Measurements from ENCODE around the gene PPIP5K1. TPM values are rescaled to one million over a fixed set of nuclear protein-coding genes. Genes with fewer than 3 reads are reported as not detected.
"Not testable (repeated sequence)": the region's sequence is repeated elsewhere in the genome, so short reads cannot be mapped to it uniquely, and the experiment has no call there.

Gene PPIP5K1
- total RNA-seq, 1 donor from 2014 or later: 71.0 TPM

DNA sequence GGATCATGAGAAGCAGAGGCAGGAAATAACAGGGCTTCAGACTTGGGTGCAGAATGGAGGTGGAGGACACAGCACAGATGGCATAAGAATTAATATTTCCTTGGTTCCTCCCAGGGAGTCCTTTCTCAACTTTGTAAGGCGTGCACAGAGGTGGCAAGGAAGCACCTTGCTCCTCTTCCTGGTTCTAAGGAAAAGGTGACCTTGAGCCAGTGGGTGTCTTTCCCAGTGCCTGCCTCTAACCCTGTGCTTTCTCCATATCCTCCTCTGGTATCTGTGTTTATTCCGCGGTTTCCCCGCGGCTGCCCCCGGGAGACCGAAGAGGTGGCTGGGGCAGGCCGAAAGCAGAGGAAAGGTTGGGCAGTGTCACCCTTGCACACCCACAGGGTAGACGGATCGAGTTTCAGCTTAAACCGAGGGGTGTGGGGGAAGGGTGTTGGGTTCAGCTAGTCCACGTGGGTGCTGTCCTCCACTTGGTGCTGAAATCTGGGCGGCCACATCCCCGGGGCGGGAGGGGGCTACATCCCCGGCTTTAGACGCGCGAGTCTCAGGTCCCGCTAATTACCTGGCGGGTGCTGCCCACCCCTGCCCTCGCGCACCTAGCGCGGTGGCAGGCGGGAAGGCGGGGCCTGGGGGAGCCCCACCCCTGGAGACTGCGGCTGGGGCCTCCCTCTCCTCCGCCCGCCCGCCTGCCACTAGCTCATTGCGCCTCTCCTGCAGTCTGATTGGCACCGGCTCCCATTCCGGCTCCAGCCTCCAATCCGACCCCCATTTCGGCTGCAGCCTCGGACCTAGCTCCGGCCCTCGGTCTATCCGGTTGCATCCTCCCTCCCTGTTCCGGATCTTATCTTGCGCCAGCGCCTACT lies 3.6 kb upstream of the PPIP5K1 start, which contains the start of gene CKMT1B:
Gene CKMT1B, plus strand, starts transcription at position 700 of the 863 bp plus-strand sequence. CDS start 192 bp downstream, outside the sequence.
- H3K36me3 Mint-ChIP-seq (ENCODE audit: low read depth); intact Hi-C loops (cut with micrococcal nuclease); CTCF ChIA-PET; POLR2A ChIA-PET; H3K4me3 Mint-ChIP-seq; ATAC-seq (ENCODE audit: low read depth); H3K4me1 Mint-ChIP-seq; H3K9me3 Mint-ChIP-seq; H3K27ac Mint-ChIP-seq; H3K27me3 Mint-ChIP-seq; DNase-seq: not testable (repeated sequence)

DNA sequence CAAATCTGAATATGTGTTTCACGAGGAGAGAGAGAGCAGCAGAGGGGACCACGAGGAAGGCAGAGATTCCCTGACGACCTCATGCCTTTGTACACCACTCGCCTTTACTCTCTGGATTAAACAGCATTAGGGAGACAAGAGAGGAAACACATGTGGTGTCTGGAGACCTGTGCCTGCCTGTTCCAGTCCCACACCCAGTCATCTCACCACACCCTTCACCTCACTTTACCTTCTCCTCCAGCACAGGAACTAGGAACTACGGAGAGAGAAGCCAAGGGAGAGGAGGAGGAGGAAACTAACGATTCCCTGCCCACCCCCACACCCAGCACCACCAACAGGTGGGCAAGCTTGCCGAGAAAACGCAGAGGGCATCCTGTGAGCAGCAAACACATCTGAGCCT lies 2.8 kb upstream of the PPIP5K1 start:
- CTCF ChIA-PET; ATAC-seq (ENCODE audit: low read depth); H3K9me3 Mint-ChIP-seq; intact Hi-C loops (cut with micrococcal nuclease); H3K36me3 Mint-ChIP-seq (ENCODE audit: low read depth); H3K27me3 Mint-ChIP-seq; H3K27ac Mint-ChIP-seq; POLR2A ChIA-PET; H3K4me1 Mint-ChIP-seq; H3K4me3 Mint-ChIP-seq; DNase-seq: not testable (repeated sequence)

DNA sequence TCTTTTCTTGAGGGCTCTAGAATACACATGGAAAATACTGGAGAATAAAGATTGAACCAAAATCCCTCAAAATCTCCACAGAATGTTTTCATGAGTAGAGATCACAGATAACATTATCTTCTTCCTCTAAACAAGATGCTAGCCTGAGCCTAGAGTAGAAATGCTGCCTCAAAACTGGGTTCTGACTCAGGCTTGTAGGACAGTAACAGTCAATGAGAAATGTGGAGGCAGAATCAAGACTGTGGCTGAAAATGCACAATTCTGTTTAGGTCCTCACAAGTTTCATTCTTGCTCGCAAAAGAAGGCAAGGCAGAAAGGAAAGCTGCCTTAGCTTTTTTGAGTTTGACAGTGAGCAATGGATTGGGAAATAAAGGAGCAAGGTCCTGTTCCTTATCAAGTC lies 15.4 kb downstream of the PPIP5K1 start:
- H3K27me3 Mint-ChIP-seq; H3K36me3 Mint-ChIP-seq (ENCODE audit: low read depth); CTCF ChIA-PET; DNase-seq; H3K4me1 Mint-ChIP-seq; H3K27ac Mint-ChIP-seq; H3K9me3 Mint-ChIP-seq; POLR2A ChIA-PET; ATAC-seq (ENCODE audit: low read depth); intact Hi-C loops (cut with micrococcal nuclease); H3K4me3 Mint-ChIP-seq: not testable (repeated sequence)

- H3K27me3 Mint-ChIP-seq; POLR2A ChIA-PET; CTCF ChIA-PET; H3K4me3 Mint-ChIP-seq; intact Hi-C loops (cut with micrococcal nuclease); DNase-seq; ATAC-seq (ENCODE audit: low read depth); H3K36me3 Mint-ChIP-seq (ENCODE audit: low read depth); H3K27ac Mint-ChIP-seq; H3K4me1 Mint-ChIP-seq; H3K9me3 Mint-ChIP-seq: not testable (repeated sequence)
Measured at GRCh38 chr15:43566615-43567014, 23.4 kb downstream of the PPIP5K1 start.

GRCh38 chr15:43563793-43564192 lies 26.2 kb downstream of the PPIP5K1 start:
- intact Hi-C loops (cut with micrococcal nuclease); CTCF ChIA-PET; H3K27me3 Mint-ChIP-seq; H3K4me1 Mint-ChIP-seq; H3K9me3 Mint-ChIP-seq; H3K36me3 Mint-ChIP-seq (ENCODE audit: low read depth); DNase-seq; H3K27ac Mint-ChIP-seq; H3K4me3 Mint-ChIP-seq; ATAC-seq (ENCODE audit: low read depth); POLR2A ChIA-PET: not testable (repeated sequence)

- H3K27ac Mint-ChIP-seq; POLR2A ChIA-PET; H3K27me3 Mint-ChIP-seq; H3K9me3 Mint-ChIP-seq; intact Hi-C loops (cut with micrococcal nuclease); DNase-seq; CTCF ChIA-PET; H3K4me1 Mint-ChIP-seq; H3K4me3 Mint-ChIP-seq: not testable (repeated sequence)
- peaks cover 13% of the 10 kb centered on the region for H3K36me3 Mint-ChIP-seq (ENCODE audit: low read depth)
- peak; percentile 18 for ATAC-seq (ENCODE audit: low read depth)
Measured at GRCh38 chr15:43562753-43563152, 27.3 kb downstream of the PPIP5K1 start.

DNA sequence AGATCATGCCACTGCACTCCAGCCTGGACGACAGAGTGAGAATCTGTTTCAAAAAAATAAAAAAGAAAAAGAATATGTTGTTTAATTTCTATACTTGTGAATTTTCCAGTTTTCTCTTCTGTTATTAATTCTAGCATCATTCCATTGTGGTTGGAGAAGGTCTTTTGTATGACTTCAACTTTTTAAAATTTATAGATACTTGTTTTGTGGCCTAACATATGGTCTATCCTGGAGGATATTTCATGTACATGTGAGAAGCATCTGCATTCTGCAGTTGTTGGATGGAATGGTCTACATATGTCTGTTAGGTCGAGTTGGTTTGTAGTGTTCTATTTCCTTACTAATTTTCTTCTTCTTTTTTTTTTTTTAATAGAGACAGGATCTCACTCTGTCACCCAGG lies 37.0 kb downstream of the PPIP5K1 start:
- TF ChIP-seq, protein P1, sequence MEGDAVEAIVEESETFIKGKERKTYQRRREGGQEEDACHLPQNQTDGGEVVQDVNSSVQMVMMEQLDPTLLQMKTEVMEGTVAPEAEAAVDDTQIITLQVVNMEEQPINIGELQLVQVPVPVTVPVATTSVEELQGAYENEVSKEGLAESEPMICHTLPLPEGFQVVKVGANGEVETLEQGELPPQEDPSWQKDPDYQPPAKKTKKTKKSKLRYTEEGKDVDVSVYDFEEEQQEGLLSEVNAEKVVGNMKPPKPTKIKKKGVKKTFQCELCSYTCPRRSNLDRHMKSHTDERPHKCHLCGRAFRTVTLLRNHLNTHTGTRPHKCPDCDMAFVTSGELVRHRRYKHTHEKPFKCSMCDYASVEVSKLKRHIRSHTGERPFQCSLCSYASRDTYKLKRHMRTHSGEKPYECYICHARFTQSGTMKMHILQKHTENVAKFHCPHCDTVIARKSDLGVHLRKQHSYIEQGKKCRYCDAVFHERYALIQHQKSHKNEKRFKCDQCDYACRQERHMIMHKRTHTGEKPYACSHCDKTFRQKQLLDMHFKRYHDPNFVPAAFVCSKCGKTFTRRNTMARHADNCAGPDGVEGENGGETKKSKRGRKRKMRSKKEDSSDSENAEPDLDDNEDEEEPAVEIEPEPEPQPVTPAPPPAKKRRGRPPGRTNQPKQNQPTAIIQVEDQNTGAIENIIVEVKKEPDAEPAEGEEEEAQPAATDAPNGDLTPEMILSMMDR (IDR thresholded peaks at IDR 0.05): no peak
- Mint-ChIP-seq H3K4me3 (no peak overlapping the region), H3K36me3 (ENCODE audit: low read depth) (peaks cover 31% of the 10 kb centered on the region), H3K27me3 (no peaks in the 10 kb centered on the region), H3K4me1 (no peaks in the 10 kb centered on the region), H3K27ac (no peak overlapping the region), H3K9me3 (no peaks in the 10 kb centered on the region)
- no peak for DNase-seq
- ChIA-PET CTCF (no interaction called here), POLR2A (no interaction called here)
- ATAC-seq (ENCODE audit: low read depth): no peak
- intact Hi-C loops (cut with micrococcal nuclease): no loop called here

DNA sequence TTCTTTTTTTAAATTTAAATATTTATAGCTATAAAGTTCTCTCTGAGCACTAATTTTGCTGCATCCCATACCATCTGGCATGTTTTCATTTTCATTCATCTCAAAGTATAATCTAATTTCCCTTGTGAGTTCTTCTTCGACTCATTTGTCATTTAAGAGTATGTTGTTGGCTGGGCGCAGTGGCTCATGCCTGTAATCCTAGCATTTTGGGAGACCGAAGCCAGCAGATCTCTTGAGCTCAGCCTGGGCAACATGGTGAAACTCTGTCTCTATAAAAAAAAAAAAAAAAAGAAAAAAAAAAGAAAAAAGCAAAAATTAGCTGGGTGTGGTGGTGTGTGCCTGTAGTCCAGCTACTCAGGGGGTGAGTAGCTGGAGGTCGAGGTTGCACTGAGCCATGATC lies 37.8 kb downstream of the PPIP5K1 start:
- H3K4me1 Mint-ChIP-seq: no peaks in the 10 kb centered on the region
- H3K4me3 Mint-ChIP-seq: no peak overlapping the region
- no peaks in the 10 kb centered on the region for H3K27me3 Mint-ChIP-seq
- H3K27ac Mint-ChIP-seq: no peak overlapping the region
- intact Hi-C loops (cut with micrococcal nuclease): no loop called here
- H3K9me3 Mint-ChIP-seq: no peaks in the 10 kb centered on the region
- TF ChIP-seq, protein P1 (IDR thresholded peaks at IDR 0.05): no peak
- H3K36me3 Mint-ChIP-seq (ENCODE audit: low read depth): peaks cover 32% of the 10 kb centered on the region
- no peak for DNase-seq
- ATAC-seq (ENCODE audit: low read depth): no peak
- POLR2A ChIA-PET: no interaction called here
- CTCF ChIA-PET: no interaction called here
